Chondrocyte (in vitro differentiated cells): Measurements from ENCODE around the gene EXOC8. TPM values are rescaled to one million over a fixed set of nuclear protein-coding genes. Genes with fewer than 3 reads are reported as not detected.

Experiments used
- DNase-seq: peaks from one replicate; pipeline ENCODE4 v3.0.0; 2021; ENCODE audit warnings: mixed read lengths, low spot score
- H3K27ac Mint-ChIP-seq: one replicate; pipeline ENCODE4 v1.8.0; 2021; ENCODE audit warnings: mild to moderate bottlenecking, moderate library complexity, mixed read lengths; ENCODE audit not compliant: unreplicated experiment
- H3K27me3 Mint-ChIP-seq: 2 replicates; pipeline ENCODE4 v1.8.0; 2021; ENCODE audit warnings: low read depth, mixed read lengths
- H3K36me3 Mint-ChIP-seq: 2 replicates; pipeline ENCODE4 v1.8.0; 2021; ENCODE audit warnings: low read depth, mixed read lengths
- H3K4me1 Mint-ChIP-seq: 2 replicates; pipeline ENCODE4 v1.8.0; 2021; ENCODE audit warnings: low read depth, mild to moderate bottlenecking, mixed read lengths
- H3K4me3 Mint-ChIP-seq: one replicate; pipeline ENCODE4 v1.8.0; 2021; ENCODE audit warnings: mild to moderate bottlenecking, moderate library complexity, mixed read lengths; ENCODE audit not compliant: unreplicated experiment
- H3K9me3 Mint-ChIP-seq: 2 replicates; pipeline ENCODE4 v1.8.0; 2021; ENCODE audit warnings: low read depth, mixed read lengths
- long read RNA-seq: library from polyadenylated mRNA; stranded (forward); transcript quantifications from one replicate; pipeline ENCODE4 v2.0.0, GENCODE V29; 2021
- total RNA-seq: library from RNA; stranded (reverse); gene quantifications from 3 replicates; pipeline ENCODE4 v1.2.1, GENCODE V29; 2021
- TF ChIP-seq, protein P1 (sequence below): fragments of 200-600 bp; sonication (generic); IDR thresholded peaks from 2 replicates; pipeline ENCODE4 v1.5.0; 2021; ENCODE audit warnings: antibody characterized with exemption, mild to moderate bottlenecking, moderate library complexity

Gene EXOC8
- 13.2 to 15.6 TPM (median 13.8 TPM) in 3 replicates for total RNA-seq
- long read RNA-seq, full-length matches to known transcripts: 7 of 7 reads
- long read RNA-seq, partial matches to known transcripts: 0 of 7 reads
- long read RNA-seq, other reads (novel, unspliced or antisense): 0 of 7 reads

GRCh38 chr1:231337472-231338269 lies at the start of gene EXOC8:
TSS of gene EXOC8 (minus strand) at chr1:231337852. CDS start at chr1:231337745, 107 bp downstream.
- peak within 1 kb of the TSS; percentile 100 for H3K4me3 Mint-ChIP-seq
- H3K27ac Mint-ChIP-seq: peak within 1 kb of the TSS; percentile 100
- H3K4me1 Mint-ChIP-seq: peaks cover 62% of the 10 kb centered on the region
- no peaks in the 10 kb centered on the region for H3K9me3 Mint-ChIP-seq
- TF ChIP-seq, protein P1, sequence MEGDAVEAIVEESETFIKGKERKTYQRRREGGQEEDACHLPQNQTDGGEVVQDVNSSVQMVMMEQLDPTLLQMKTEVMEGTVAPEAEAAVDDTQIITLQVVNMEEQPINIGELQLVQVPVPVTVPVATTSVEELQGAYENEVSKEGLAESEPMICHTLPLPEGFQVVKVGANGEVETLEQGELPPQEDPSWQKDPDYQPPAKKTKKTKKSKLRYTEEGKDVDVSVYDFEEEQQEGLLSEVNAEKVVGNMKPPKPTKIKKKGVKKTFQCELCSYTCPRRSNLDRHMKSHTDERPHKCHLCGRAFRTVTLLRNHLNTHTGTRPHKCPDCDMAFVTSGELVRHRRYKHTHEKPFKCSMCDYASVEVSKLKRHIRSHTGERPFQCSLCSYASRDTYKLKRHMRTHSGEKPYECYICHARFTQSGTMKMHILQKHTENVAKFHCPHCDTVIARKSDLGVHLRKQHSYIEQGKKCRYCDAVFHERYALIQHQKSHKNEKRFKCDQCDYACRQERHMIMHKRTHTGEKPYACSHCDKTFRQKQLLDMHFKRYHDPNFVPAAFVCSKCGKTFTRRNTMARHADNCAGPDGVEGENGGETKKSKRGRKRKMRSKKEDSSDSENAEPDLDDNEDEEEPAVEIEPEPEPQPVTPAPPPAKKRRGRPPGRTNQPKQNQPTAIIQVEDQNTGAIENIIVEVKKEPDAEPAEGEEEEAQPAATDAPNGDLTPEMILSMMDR: peak; percentile 18
- H3K36me3 Mint-ChIP-seq: peaks cover 11% of the 10 kb centered on the region
- DNase-seq: peak; percentile 95
- no peaks in the 10 kb centered on the region for H3K27me3 Mint-ChIP-seq

DNA sequence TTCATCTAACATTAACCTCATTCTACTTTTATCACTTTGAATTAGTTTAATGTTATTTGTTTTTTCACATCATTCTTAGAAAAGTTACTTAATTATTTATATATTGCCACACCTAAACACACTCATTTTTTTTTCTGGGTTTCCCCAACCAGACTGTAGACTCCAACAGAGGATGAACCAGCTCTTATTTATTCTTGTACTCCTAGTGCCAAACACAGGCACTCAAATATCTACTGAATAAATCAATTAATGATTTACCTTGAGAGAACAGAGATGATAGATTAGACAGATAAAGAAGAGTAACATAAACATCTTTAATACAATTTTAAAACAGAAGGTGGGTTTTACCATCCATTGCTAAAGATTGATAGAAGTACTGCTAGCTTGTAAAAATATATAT lies 48.8 kb upstream of the EXOC8 start:
- peaks cover 32% of the 10 kb centered on the region for H3K4me1 Mint-ChIP-seq
- H3K27ac Mint-ChIP-seq: no peak overlapping the region
- no peak overlapping the region for H3K4me3 Mint-ChIP-seq
- TF ChIP-seq, protein P1: no peak
- DNase-seq: no peak
- no peaks in the 10 kb centered on the region for H3K9me3 Mint-ChIP-seq
- H3K27me3 Mint-ChIP-seq: no peaks in the 10 kb centered on the region
- H3K36me3 Mint-ChIP-seq: no peaks in the 10 kb centered on the region

DNA sequence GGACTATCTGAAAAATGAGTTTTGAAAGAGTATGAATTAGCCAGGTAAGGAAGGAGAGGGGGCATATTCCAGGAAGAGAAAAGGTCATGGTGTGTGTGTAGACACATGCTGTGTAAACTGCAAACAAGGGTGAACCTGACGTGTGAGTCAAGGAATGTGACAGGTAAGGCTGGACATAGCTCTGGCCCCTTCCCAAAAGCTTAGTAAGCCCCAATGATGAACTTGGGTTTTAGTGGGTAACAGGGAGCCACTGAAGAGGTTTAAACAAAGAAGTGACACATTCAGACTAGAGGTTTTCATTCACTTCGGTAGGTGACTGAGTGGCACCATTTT lies 47.7 kb upstream of the EXOC8 start:
- Mint-ChIP-seq H3K36me3 (no peaks in the 10 kb centered on the region), H3K27ac (no peak overlapping the region), H3K4me3 (no peak overlapping the region), H3K27me3 (no peaks in the 10 kb centered on the region), H3K4me1 (peaks cover 33% of the 10 kb centered on the region), H3K9me3 (no peaks in the 10 kb centered on the region)
- no peak for DNase-seq
- TF ChIP-seq, protein P1: no peak

DNA sequence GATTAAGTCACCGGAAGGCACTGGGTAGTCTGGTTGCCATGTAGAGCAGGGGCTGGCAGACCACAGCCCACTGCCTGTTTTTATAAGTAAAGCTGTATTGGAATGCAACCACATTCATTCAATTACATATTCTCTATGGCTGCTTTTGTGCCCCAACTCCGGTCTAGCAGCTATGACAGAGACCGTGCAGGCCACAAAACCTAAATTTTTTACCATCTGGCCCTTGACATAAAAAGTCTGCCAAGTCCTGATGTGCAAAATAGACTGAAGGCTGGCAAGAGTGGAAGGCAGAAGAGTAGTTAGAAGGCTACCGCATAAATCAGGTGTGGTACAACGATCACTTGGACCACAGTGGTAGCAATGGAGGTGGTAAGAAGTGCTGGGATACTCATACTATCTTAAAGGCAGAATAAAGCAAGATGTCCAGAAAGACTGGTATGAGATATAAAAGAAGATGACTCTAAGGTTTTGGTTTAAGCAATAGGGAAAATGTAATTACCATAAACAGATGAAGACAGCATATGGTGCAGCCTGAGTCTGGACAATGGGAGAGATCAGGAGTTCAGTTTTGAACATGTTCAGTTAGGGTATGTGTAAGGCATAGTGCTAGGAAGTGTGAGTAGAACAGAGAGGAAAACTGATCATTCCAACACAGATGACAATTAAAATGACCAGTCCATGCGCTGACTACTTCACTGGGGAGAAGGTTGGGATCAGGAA lies 47.2 kb upstream of the EXOC8 start:
- H3K4me1 Mint-ChIP-seq: peaks cover 28% of the 10 kb centered on the region
- no peaks in the 10 kb centered on the region for H3K9me3 Mint-ChIP-seq
- H3K27me3 Mint-ChIP-seq: no peaks in the 10 kb centered on the region
- no peaks in the 10 kb centered on the region for H3K36me3 Mint-ChIP-seq
- DNase-seq: no peak
- H3K27ac Mint-ChIP-seq: no peak overlapping the region
- no peak overlapping the region for H3K4me3 Mint-ChIP-seq
- TF ChIP-seq, protein P1: no peak

DNA sequence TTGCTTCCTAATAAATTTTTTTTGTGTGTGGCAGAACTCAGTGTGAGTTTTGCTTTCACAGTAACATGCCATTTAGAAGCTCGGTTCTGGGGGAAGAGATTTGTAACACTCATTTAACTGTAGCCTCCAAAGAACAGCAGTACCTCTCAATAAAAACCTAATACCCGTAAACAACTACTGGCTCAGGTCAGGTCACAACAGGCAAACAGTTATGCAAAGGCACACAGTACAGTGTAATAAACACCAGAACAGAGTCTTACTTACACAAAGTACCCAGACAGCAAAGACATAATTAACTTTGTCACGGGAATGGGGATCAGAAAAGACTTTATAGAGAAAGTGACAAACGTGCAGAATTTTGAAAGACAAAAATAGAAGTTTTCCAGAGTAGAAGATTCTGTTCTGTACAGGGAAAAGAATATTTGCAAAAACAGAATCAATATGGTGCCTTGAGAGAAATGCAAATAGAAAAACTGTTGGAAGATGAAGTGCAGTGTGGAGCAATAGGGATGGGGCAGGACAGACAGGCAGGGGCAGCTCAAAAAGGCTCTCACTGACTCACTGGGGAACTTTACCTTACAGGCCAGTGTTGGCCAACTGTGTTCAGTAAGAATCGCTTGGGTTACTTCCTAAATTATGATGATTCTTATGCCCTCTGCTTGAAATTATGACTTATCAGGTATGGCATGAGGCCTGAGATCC lies 45.7 kb upstream of the EXOC8 start:
- DNase-seq: no peak
- TF ChIP-seq, protein P1: no peak
- no peaks in the 10 kb centered on the region for H3K36me3 Mint-ChIP-seq
- no peaks in the 10 kb centered on the region for H3K27me3 Mint-ChIP-seq
- no peak overlapping the region for H3K27ac Mint-ChIP-seq
- no peak overlapping the region for H3K4me3 Mint-ChIP-seq
- H3K4me1 Mint-ChIP-seq: peaks cover 17% of the 10 kb centered on the region
- no peaks in the 10 kb centered on the region for H3K9me3 Mint-ChIP-seq
